CD4-positive, alpha-beta T cell treated with Interleukin-12 subunit alpha and Interleukin-12 subunit beta, for 1 hour (primary cell): ENCODE data around the gene CST9L.
"Not testable (repeated sequence)": the region's sequence is repeated elsewhere in the genome, so short reads cannot be mapped to it uniquely, and the experiment has no call there.

Experiments
- DNase-seq: peaks from one replicate; pipeline ENCODE4 v3.0.0-alpha.2; 2020

CST9L gene

GRCh38 chr20:23585808-23586734, 17.8 kb upstream of the CST9L start:
- no peak for DNase-seq

GRCh38 chr20:23585449-23585807, 17.1 kb upstream of the CST9L start:
- no peak for DNase-seq

- DNase-seq: no peak
These were observed 16.3 kb upstream of the CST9L start for GRCh38 chr20:23584434-23585199.

GRCh38 chr20:23583526-23583925, 15.2 kb upstream of the CST9L start:
- DNase-seq: no peak

GRCh38 chr20:23582293-23582692, 14.0 kb upstream of the CST9L start:
- DNase-seq: no peak

- not testable (repeated sequence) for DNase-seq
These were observed 13.5 kb upstream of the CST9L start for GRCh38 chr20:23581833-23582232.

- no peak for DNase-seq
These were observed 6.7 kb upstream of the CST9L start for GRCh38 chr20:23574977-23575376.

- no peak for DNase-seq
These were observed 2.0 kb upstream of the CST9L start for GRCh38 chr20:23570178-23570760.

- DNase-seq: no peak
These were observed 1.3 kb upstream of the CST9L start for GRCh38 chr20:23569570-23569969.

- DNase-seq: no peak
These were observed 667 bp upstream of the CST9L start for GRCh38 chr20:23568971-23569330.

GRCh38 chr20:23566199-23566932, 1.9 kb downstream of the CST9L start:
- DNase-seq: no peak

GRCh38 chr20:23565503-23566045, 2.7 kb downstream of the CST9L start:
- DNase-seq: no peak

GRCh38 chr20:23564927-23565326, 3.4 kb downstream of the CST9L start:
- no peak for DNase-seq

- no peak for DNase-seq
These were observed 5.5 kb downstream of the CST9L start for GRCh38 chr20:23562721-23563342.

- DNase-seq: no peak
These were observed 13.9 kb downstream of the CST9L start for GRCh38 chr20:23554401-23554800.

- no peak for DNase-seq
These were observed 16.5 kb downstream of the CST9L start for GRCh38 chr20:23551786-23552185.

- no peak for DNase-seq
These were observed 16.9 kb downstream of the CST9L start for GRCh38 chr20:23551383-23551782.

GRCh38 chr20:23550227-23550626, 18.1 kb downstream of the CST9L start:
- no peak for DNase-seq

- DNase-seq: no peak
These were observed 19.9 kb downstream of the CST9L start for GRCh38 chr20:23548408-23548807.

GRCh38 chr20:23547613-23548012, 20.7 kb downstream of the CST9L start:
- no peak for DNase-seq

- DNase-seq: no peak
These were observed 21.7 kb downstream of the CST9L start for GRCh38 chr20:23546435-23547144.

- no peak for DNase-seq
These were observed 24.2 kb downstream of the CST9L start for GRCh38 chr20:23544133-23544532.
